GM12892 (cell line): ENCODE results near the gene FAM25C.
"Not testable (repeated sequence)": the region's sequence is repeated elsewhere in the genome, so short reads cannot be mapped to it uniquely, and the experiment has no call there.

Source experiments
- POLR2A ChIP-seq: IDR thresholded peaks from 2 replicates; pipeline ENCODE4 v1.6.1; 2011; ENCODE audit warnings: low read depth, low read length, control low read depth
- POLR2AphosphoS5 ChIP-seq: IDR thresholded peaks from 2 replicates; pipeline ENCODE4 v1.6.1; 2011; ENCODE audit warnings: low read depth, low read length, control low read depth
- TAF1 ChIP-seq: IDR thresholded peaks from 2 replicates; pipeline ENCODE4 v1.6.1; 2011; ENCODE audit warnings: low read depth, mild to moderate bottlenecking, control low read depth, low read length, borderline replicate concordance

GRCh38 chr10:47986413-47987230 lies 13.0 kb downstream of the FAM25C start:
- not testable (repeated sequence) for TF ChIP-seq POLR2A, POLR2AphosphoS5, TAF1
